ENCODE measurements around the gene PACSIN1. TPM values are rescaled to one million over a fixed set of nuclear protein-coding genes. Genes with fewer than 3 reads are reported as not detected.

PACSIN1 gene
- polyA plus RNA-seq, 1 donor (not counting 4 experiments of a cell fraction or from before 2014, with no cell fraction given): not detected

- Histone ChIP-seq H3K36me3 (ENCODE audit: control insufficient read depth in 2 of 2, extremely low read depth in 1 of 2, insufficient read depth in 2 of 2, low read length in 2 of 2) (no peaks in the 10 kb centered on the region), H3K4me2 (ENCODE audit: control insufficient read depth, extremely low read depth, insufficient read depth, low read depth, low read length) (no peak overlapping the region), H3K9me1 (ENCODE audit: control insufficient read depth, extremely low read depth, insufficient read depth, low read length) (no peaks in the 10 kb centered on the region), H3K79me2 (ENCODE audit: control insufficient read depth, insufficient read depth, low read length) (no peaks in the 10 kb centered on the region), H3K4me1 (ENCODE audit: control insufficient read depth, extremely low read depth, insufficient read depth, low read length) (no peaks in the 10 kb centered on the region), H3K27me3 (ENCODE audit: control insufficient read depth, extremely low read depth, insufficient read depth, low read length) (no peaks in the 10 kb centered on the region), H4K20me1 (ENCODE audit: control insufficient read depth, extremely low read depth, insufficient read depth, low read length) (no peaks in the 10 kb centered on the region), H3K9ac (ENCODE audit: control insufficient read depth, extremely low read depth, insufficient read depth, low read length) (no peak overlapping the region), H3K9me3 (ENCODE audit: control insufficient read depth, low read depth, low read length) (no peaks in the 10 kb centered on the region), H3K4me3 (ENCODE audit: control insufficient read depth in 2 of 3, extremely low read depth in 1 of 3, insufficient read depth in 2 of 3, low read depth in 1 of 3, low read length in 3 of 3) (no peak overlapping the region), H3K27ac (ENCODE audit: control insufficient read depth, insufficient read depth, low read length) (no peak overlapping the region), H2AFZ (ENCODE audit: control insufficient read depth, low read length) (no peak overlapping the region)
- FAIRE-seq: no peak
- dilution Hi-C loops (cut with MboI; ENCODE audit: extremely low pct_ligation_motif_present, low sequenced_read_pairs): no loop called here
- no peak for TF ChIP-seq CTCF (optimal IDR thresholded peaks at IDR 0.05 in 1 of 3, IDR thresholded peaks at IDR 0.05 in 1 of 3, conservative IDR thresholded peaks at IDR 0.05 in 1 of 3; ENCODE audit: extremely low read depth in 1 of 3, insufficient read depth in 2 of 3, low read length in 3 of 3)
- TF ChIP-seq EZH2 (IDR thresholded peaks at IDR 0.05; ENCODE audit: low read length): no peak
- no peak for DNase-seq (ENCODE audit: low read depth, low spot score)
Observed at GRCh38 chr6:34536959-34537848, 71.3 kb downstream of the PACSIN1 start.

- H4K20me1 ChIP-seq (ENCODE audit: control insufficient read depth, extremely low read depth, insufficient read depth, low read length): no peaks in the 10 kb centered on the region
- dilution Hi-C loops (cut with MboI; ENCODE audit: extremely low pct_ligation_motif_present, low sequenced_read_pairs): no loop called here
- no peaks in the 10 kb centered on the region for H3K9me3 ChIP-seq (ENCODE audit: control insufficient read depth, low read depth, low read length)
- H3K36me3 ChIP-seq (ENCODE audit: control insufficient read depth in 2 of 2, extremely low read depth in 1 of 2, insufficient read depth in 2 of 2, low read length in 2 of 2): no peaks in the 10 kb centered on the region
- H3K9ac ChIP-seq (ENCODE audit: control insufficient read depth, extremely low read depth, insufficient read depth, low read length): no peak overlapping the region
- H3K4me1 ChIP-seq (ENCODE audit: control insufficient read depth, extremely low read depth, insufficient read depth, low read length): no peaks in the 10 kb centered on the region
- no peaks in the 10 kb centered on the region for H3K79me2 ChIP-seq (ENCODE audit: control insufficient read depth, insufficient read depth, low read length)
- no peak for DNase-seq (ENCODE audit: low read depth, low spot score)
- H2AFZ ChIP-seq (ENCODE audit: control insufficient read depth, low read length): no peak overlapping the region
- H3K4me2 ChIP-seq (ENCODE audit: control insufficient read depth, extremely low read depth, insufficient read depth, low read depth, low read length): no peak overlapping the region
- FAIRE-seq: no peak
- no peaks in the 10 kb centered on the region for H3K27me3 ChIP-seq (ENCODE audit: control insufficient read depth, extremely low read depth, insufficient read depth, low read length)
- TF ChIP-seq CTCF (optimal IDR thresholded peaks at IDR 0.05 in 1 of 3, IDR thresholded peaks at IDR 0.05 in 1 of 3, conservative IDR thresholded peaks at IDR 0.05 in 1 of 3; ENCODE audit: extremely low read depth in 1 of 3, insufficient read depth in 2 of 3, low read length in 3 of 3): no peak
- no peak for TF ChIP-seq EZH2 (IDR thresholded peaks at IDR 0.05; ENCODE audit: low read length)
- H3K27ac ChIP-seq (ENCODE audit: control insufficient read depth, insufficient read depth, low read length): no peak overlapping the region
- no peak overlapping the region for H3K4me3 ChIP-seq (ENCODE audit: control insufficient read depth in 2 of 3, extremely low read depth in 1 of 3, insufficient read depth in 2 of 3, low read depth in 1 of 3, low read length in 3 of 3)
- H3K9me1 ChIP-seq (ENCODE audit: control insufficient read depth, extremely low read depth, insufficient read depth, low read length): no peaks in the 10 kb centered on the region
Observed at GRCh38 chr6:34537922-34538550, 72.2 kb downstream of the PACSIN1 start.

Data from keratinocyte (primary cell).